ENCODE results near the gene GJB3. TPM values are rescaled to one million over a fixed set of nuclear protein-coding genes. Genes with fewer than 3 reads are reported as not detected.
A peak's percentile ranks its signal among the peaks of the same experiment; 100 is the strongest.
"Not testable (repeated sequence)": the region's sequence is repeated elsewhere in the genome, so short reads cannot be mapped to it uniquely, and the experiment has no call there.

GJB3 gene
- total RNA-seq, 1 experiment from 2014 or later, result 0.96 TPM

DNA sequence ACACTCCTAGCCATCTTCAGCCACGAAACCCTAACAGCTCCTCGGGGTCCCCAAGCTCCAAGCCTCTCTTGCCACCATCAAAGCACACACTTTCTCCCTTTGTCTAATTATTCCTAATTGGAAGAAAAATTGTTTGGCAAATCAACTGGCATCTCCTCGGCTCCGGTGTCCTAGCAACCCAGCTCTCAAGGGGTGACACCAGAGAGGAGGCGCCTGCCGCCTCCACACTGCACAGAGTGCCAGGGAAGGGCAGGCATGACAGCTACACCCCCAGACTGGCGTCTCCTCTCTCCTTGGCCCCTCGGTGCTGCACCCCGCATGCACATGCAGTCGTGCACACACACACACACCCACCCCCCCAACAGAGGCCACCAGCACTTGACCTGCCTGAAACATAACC, 44.3 kb upstream of the GJB3 start:
- Histone ChIP-seq H3K9me3 (ENCODE audit: control insufficient read depth, low read depth, low read length) (no peaks in the 10 kb centered on the region), H2BK120ac (ENCODE audit: low read depth, low read length, poor library complexity, severe bottlenecking) (no peak overlapping the region), H2BK12ac (ENCODE audit: insufficient read length, low read depth, low read length) (no peak overlapping the region), H2BK5ac (ENCODE audit: insufficient read length, low read length) (no peak overlapping the region), H3K23me2 (ENCODE audit: insufficient read length, low read depth, low read length, poor library complexity, severe bottlenecking) (no peaks in the 10 kb centered on the region), H4K5ac (ENCODE audit: insufficient read length, low read depth, low read length) (no peak overlapping the region), H2BK20ac (ENCODE audit: low read depth, low read length, poor library complexity, severe bottlenecking) (no peak overlapping the region), H3K4me2 (ENCODE audit: insufficient read depth, insufficient read length, low read length) (no peak overlapping the region), H4K8ac (replicated peaks; ENCODE audit: insufficient read length, low read depth, low read length) (no peak overlapping the region), H3K56ac (ENCODE audit: insufficient read length, low read depth, low read length) (no peak overlapping the region), H3T11ph (ENCODE audit: low read length) (no peak overlapping the region), H4K20me1 (ENCODE audit: control insufficient read depth, insufficient read depth, insufficient read length) (no peaks in the 10 kb centered on the region), H3K14ac (ENCODE audit: insufficient read depth, low read length) (no peak overlapping the region; the same call in 1 of the 2 replicates), H3K9ac (ENCODE audit: extremely low read depth, insufficient read length, low read length) (no peak overlapping the region), H3K18ac (ENCODE audit: insufficient read length, low read depth, low read length) (no peak overlapping the region), H3K27ac (ENCODE audit: insufficient read length, low read depth, low read length) (no peak overlapping the region), H2AFZ (ENCODE audit: low read length) (no peak overlapping the region), H3K23ac (ENCODE audit: insufficient read length, low read depth, low read length) (no peak overlapping the region), H2BK15ac (ENCODE audit: low read depth, low read length) (no peak overlapping the region), H4K91ac (ENCODE audit: insufficient read length, low read depth, low read length) (no peak overlapping the region), H3K27me3 (ENCODE audit: insufficient read depth, low read length) (no peaks in the 10 kb centered on the region), H2AK5ac (ENCODE audit: insufficient read length, low read length) (no peak overlapping the region), H3K4me1 (ENCODE audit: insufficient read depth, low read length) (no peaks in the 10 kb centered on the region), H3K79me1 (ENCODE audit: insufficient read depth, low read depth, low read length, poor library complexity, severe bottlenecking) (no peaks in the 10 kb centered on the region), H3K4ac (ENCODE audit: low read depth, low read length) (no peak overlapping the region), H3K79me2 (ENCODE audit: insufficient read depth, low read length) (no peaks in the 10 kb centered on the region)
- no peak for DNase-seq
- Mint-ChIP-seq H3K4me1 (peaks cover 10 to 20% of the 10 kb centered on the region in 2 experiments), H3K36me3 (ENCODE audit: insufficient read depth in 1 of 3, low read depth in 3 of 3) (no peaks in the 10 kb centered on the region), H3K4me3 (no peak overlapping the region), H3K27me3 (ENCODE audit: low read depth) (peaks cover 14% of the 10 kb centered on the region), H3K27ac (no peak overlapping the region; a peak in 1 of 7 replicates), H3K9me3 (no peaks in the 10 kb centered on the region)
- no CpG with 5 or more reads among the region's 10 CpGs for WGBS (ENCODE audit: extremely low coverage, insufficient read length, low lambda C conversion rate)
- TF ChIP-seq, protein P1, sequence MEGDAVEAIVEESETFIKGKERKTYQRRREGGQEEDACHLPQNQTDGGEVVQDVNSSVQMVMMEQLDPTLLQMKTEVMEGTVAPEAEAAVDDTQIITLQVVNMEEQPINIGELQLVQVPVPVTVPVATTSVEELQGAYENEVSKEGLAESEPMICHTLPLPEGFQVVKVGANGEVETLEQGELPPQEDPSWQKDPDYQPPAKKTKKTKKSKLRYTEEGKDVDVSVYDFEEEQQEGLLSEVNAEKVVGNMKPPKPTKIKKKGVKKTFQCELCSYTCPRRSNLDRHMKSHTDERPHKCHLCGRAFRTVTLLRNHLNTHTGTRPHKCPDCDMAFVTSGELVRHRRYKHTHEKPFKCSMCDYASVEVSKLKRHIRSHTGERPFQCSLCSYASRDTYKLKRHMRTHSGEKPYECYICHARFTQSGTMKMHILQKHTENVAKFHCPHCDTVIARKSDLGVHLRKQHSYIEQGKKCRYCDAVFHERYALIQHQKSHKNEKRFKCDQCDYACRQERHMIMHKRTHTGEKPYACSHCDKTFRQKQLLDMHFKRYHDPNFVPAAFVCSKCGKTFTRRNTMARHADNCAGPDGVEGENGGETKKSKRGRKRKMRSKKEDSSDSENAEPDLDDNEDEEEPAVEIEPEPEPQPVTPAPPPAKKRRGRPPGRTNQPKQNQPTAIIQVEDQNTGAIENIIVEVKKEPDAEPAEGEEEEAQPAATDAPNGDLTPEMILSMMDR (conservative IDR thresholded peaks at IDR 0.05), result no peak

DNA sequence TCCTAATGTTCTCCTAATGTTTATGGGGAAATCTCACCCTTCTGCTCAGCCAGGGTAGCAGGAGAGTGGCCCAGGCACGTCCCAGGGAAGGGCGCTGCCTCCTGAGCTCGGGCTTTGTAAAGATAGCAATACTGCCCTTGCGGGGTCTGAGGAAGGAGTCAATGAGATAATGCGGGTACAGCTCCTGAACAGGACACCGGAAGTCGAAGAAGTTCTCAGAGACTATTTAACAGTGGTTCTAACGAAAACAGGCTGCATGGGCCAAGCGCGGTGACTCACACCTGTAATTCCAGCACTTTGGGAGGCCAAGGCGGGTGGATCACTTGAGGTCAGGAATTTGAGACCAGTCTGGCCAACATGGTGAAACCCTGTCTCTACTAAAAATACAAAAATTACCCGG, 43.8 kb upstream of the GJB3 start:
- H3K4ac ChIP-seq (ENCODE audit: low read depth, low read length); H3K4me1 ChIP-seq (ENCODE audit: insufficient read depth, low read length); H4K5ac ChIP-seq (ENCODE audit: insufficient read length, low read depth, low read length); H4K91ac ChIP-seq (ENCODE audit: insufficient read length, low read depth, low read length); H2BK120ac ChIP-seq (ENCODE audit: low read depth, low read length, poor library complexity, severe bottlenecking); H3K27me3 ChIP-seq (ENCODE audit: insufficient read depth, low read length); H3T11ph ChIP-seq (ENCODE audit: low read length); H3K23ac ChIP-seq (ENCODE audit: insufficient read length, low read depth, low read length); H2BK5ac ChIP-seq (ENCODE audit: insufficient read length, low read length); H3K18ac ChIP-seq (ENCODE audit: insufficient read length, low read depth, low read length); H4K20me1 ChIP-seq (ENCODE audit: control insufficient read depth, insufficient read depth, insufficient read length); H2AFZ ChIP-seq (ENCODE audit: low read length); H3K79me1 ChIP-seq (ENCODE audit: insufficient read depth, low read depth, low read length, poor library complexity, severe bottlenecking); H3K9me3 Mint-ChIP-seq; H2AK5ac ChIP-seq (ENCODE audit: insufficient read length, low read length); H3K27ac ChIP-seq (ENCODE audit: insufficient read length, low read depth, low read length); H2BK12ac ChIP-seq (ENCODE audit: insufficient read length, low read depth, low read length); H3K4me2 ChIP-seq (ENCODE audit: insufficient read depth, insufficient read length, low read length); H3K4me3 Mint-ChIP-seq; H2BK15ac ChIP-seq (ENCODE audit: low read depth, low read length); H3K14ac ChIP-seq (ENCODE audit: insufficient read depth, low read length); H3K23me2 ChIP-seq (ENCODE audit: insufficient read length, low read depth, low read length, poor library complexity, severe bottlenecking); H4K8ac ChIP-seq (replicated peaks; ENCODE audit: insufficient read length, low read depth, low read length); H3K79me2 ChIP-seq (ENCODE audit: insufficient read depth, low read length); H3K9ac ChIP-seq (ENCODE audit: extremely low read depth, insufficient read length, low read length); DNase-seq; H3K9me3 ChIP-seq (ENCODE audit: control insufficient read depth, low read depth, low read length); H3K36me3 Mint-ChIP-seq (ENCODE audit: insufficient read depth in 1 of 3, low read depth in 3 of 3); H3K56ac ChIP-seq (ENCODE audit: insufficient read length, low read depth, low read length); H2BK20ac ChIP-seq (ENCODE audit: low read depth, low read length, poor library complexity, severe bottlenecking): not testable (repeated sequence)
- Mint-ChIP-seq H3K4me1 (peaks cover 10 to 20% of the 10 kb centered on the region in 2 experiments), H3K27me3 (ENCODE audit: low read depth) (peaks cover 18% of the 10 kb centered on the region), H3K27ac (peak overlapping the region in 1 of 3 experiments; percentile 39; a peak in 2 of 7 replicates)
- no CpG with 5 or more reads among the region's 12 CpGs for WGBS (ENCODE audit: extremely low coverage, insufficient read length, low lambda C conversion rate)
